Stimulated activated CD4-positive, alpha-beta T cell treated with anti-CD3 and anti-CD28 coated beads, Interleukin-4, amount 100 ng/mL, for 4 hours (primary cell): ENCODE measurements around the gene XKR8.
A peak's percentile ranks its signal among the peaks of the same experiment; 100 is the strongest.

Experiments
- DNase-seq, 2 experiments: peaks; one replicate each; pipeline ENCODE4 v3.0.0-alpha.2; 2020

The XKR8 gene

GRCh38 chr1:27957655-27958054, 2.1 kb upstream of the XKR8 start:
- DNase-seq: no peak

DNA sequence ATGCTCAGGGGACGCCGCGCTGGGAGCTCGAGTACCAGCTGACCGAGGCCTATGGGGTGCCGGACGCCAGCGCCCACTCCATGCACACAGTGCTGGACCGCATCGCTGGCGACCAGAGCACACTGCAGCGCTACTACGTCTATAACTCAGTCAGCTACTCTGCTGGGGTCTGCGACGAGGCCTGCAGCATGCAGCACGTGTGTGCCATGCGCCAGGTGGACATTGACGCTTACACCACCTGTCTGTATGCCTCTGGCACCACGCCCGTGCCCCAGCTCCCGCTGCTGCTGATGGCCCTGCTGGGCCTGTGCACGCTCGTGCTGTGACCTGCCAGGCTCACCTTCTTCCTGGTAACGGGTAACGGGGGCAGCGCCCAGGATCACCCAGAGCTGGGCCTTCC, 1.3 kb upstream of the XKR8 start:
- DNase-seq: no peak

DNA sequence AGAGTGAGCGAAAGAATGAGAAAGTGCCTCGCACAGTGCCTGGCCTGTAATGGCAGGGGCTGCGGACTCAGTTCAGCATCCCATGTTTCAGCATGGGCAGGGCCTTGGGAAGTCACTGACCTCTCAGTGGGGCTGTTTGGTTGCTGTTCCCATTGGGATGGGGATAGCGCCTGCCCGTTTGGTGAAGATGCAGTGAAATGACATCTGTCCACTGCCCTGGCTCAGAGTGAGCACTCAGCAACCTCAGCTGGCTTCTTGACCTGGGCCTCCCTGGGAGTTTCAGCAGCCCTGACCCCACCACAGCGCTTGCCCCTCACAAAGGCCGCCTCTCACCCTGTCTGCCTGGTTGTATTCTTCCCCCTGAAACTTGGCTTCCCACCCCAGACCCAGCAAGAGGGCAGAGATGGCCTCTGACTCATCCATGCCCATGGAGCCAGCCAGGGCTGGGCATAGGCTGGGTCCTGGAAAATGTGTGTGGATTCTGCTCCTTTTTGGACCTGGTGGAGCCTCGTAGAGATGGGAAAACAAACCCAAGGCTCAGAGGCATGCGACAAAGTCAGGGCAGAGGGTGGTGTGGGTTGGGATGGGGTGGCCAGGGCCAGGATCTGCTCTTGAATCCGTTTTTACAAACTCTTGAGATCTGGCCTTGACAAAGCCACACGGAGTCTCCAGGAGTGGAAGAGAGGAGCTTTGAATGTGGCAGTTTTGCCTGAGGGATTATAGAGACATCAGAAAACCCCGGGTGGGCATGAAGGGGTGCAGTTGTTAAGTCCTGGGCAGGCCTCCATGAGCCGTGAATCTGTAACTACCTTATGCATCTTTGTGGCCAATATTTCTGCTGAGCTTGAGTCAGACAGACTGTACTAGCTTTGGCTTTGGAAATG, 1.2 kb downstream of the XKR8 start:
- no peak for DNase-seq

- DNase-seq: no peak
Observed at GRCh38 chr1:27961646-27962221, 2.0 kb downstream of the XKR8 start.

DNA sequence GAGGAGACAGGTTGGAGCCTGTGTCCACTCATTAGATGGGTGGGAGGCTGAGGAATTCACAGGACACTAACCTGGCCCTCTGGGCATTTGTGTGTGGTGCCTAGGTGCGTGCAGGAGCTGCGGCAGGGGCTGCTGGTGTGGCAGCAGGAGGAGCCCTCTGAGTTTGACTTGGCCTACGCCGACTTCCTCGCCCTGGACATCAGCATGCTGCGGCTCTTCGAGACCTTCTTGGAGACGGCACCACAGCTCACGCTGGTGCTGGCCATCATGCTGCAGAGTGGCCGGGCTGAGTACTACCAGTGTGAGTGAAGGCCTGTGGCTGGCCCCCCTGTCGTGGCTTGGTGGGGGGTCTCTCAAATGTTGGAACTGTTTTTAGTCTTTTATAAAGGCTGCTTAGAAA, 3.6 kb downstream of the XKR8 start:
- no peak for DNase-seq

- no peak for DNase-seq
Observed at GRCh38 chr1:27966402-27967105, 6.8 kb downstream of the XKR8 start.

DNA sequence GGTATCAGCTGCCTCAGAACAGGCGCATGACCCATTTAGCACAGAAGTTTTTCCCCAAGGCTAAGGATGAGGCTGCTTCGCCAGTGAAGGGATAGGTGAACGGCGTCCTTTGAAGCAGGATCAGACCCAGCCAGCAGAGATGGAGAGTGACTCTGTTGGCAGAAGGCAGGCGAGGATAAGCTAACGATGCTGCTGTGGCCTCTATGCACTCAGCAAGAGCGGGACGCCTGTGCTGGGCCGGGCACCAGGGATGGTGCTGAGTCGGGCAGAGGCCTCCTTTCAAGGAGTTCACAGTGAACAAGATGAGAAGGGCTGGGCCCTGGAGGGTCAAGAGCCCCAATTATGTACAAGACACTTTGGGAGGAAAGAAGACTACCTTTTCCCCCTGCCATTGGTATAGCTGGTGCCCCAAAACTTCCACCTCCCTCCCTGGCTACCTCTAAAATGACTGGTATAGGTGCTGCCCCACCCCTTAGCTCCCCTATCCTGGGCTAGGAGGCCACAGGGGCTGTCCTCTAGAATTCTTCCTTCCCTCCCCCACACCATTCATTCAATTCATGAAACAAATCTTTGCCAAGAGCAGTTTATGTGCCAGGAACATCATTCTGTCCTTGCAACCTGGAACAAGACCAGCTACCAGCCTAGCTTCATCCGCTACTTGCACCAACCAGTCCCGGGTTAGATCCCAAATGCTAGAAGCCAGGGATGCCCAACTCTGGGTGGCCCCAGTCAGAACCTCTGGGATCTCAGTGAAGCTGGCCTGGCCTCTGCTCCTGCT, 7.5 kb downstream of the XKR8 start:
- DNase-seq: no peak

DNA sequence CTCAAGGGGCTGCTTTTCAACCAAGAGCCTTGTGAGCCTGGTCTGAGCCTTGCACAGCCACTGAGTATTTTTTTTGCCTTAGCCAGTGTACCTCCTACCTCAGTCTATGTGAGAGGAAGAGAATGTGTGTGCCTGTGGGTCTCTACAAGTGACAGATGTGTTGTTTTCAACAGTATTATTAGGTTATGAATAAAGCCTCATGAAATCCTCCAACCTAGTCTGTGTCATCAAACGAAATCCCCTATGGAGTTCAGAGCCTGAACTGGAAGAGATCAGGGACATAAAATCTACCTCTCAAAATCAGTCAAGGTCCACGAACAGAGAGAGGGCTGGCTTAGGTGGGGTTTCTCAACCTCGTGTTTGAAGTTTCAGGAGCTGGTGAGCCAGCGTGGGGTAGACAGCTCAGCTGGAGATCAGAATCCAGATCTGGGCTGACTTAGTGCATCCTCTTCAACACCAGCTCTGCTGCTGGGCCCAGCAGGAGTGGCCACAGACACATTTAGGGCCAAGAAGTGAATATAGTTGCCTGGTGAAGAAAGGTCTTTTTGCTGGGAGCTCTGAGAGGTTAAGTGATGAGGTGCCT, 8.2 kb downstream of the XKR8 start:
- DNase-seq: no peak

DNA sequence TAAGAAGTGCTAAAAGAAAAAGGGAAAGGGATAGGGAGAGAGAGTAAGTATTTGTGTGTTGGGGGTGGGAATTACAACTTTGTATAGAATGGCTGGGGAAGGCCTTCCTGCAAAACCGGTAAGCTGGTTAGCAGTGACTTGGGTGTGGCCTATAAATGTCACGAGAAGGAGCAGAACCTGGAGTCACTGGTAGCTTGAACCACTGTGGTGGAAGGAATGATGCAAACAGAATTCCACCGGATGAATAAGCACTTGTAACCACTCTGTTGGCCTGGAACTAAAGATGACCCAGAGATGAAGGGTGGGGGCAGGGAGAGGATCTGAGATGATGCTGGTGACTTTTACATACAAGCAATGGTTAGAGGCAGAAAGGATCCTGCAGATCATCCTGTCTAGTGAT, 8.9 kb downstream of the XKR8 start:
- no peak for DNase-seq

DNA sequence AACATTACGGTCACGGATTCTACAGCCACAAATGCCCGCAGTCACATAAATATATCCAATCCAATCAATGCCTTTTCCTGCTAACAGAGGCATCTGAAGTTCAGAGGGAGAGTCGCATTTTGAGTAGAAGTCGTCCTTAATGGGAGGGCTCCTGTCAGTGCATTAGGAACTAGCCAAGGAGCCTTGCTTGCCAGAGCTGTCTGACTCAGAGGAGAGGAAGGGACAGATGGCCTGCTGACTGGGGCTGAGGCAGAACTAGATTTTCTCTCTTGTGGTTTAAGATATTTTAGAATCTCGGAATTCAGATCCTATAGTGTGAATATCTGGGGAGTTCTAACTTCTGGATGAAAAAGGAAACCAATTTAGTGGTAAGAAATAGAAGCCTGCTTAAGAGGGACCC, 10.6 kb downstream of the XKR8 start:
- no peak for DNase-seq

GRCh38 chr1:27971674-27972073, 11.9 kb downstream of the XKR8 start:
- DNase-seq: no peak

DNA sequence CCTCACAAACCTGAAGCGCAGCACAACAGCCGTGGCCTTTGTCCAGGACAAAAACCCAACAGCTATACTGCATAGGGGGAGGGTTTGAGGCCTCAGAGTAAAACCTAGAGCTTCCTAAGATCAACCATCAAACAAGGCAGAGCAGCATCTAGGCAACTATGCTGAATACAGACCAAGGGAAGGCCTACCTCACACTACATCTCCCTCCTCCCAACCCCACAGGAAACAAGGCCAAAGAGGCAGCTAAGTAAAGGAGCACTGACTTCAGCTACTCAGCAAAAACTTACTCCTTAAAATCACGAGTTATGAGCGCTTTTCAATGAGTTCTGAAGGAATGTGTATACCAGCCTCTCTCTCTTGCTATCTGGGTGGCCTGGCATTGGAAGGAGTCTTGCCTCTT, 12.4 kb downstream of the XKR8 start:
- no peak for DNase-seq

DNA sequence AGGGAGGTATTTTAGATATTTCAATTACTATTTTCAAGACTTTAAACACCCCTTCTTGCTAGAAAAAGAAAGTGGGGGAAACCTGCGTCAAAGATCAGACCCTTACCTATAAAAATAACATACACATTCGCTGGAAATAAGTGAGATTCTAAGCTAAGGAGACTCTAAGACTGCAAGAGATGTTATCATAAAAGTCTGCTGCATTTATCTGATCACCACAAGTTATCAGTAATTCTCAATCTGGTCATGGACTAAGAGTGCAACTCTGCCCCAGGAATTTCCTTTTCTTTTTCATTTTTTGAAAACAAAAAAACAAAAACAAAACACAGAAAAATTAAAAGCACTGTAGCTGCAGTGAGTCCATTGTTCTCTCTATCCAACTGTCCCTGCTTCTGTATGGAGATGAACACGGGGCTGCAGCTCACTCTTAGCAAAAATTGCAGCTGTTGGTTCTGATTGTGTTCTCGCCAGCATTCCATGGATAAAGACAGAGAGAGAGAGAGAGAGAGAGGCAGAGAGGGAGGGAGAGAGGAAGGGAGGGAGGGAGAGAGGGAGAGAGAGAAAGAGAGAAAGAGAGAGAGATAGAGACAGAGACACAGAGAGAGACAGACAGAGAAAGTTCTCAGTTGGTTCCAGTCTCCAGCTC, 14.1 kb downstream of the XKR8 start:
- DNase-seq: no peak

- DNase-seq: no peak
Observed at GRCh38 chr1:27974417-27974781, 14.6 kb downstream of the XKR8 start.

- no peak for DNase-seq
Observed at GRCh38 chr1:27979151-27979858, 19.5 kb downstream of the XKR8 start.

GRCh38 chr1:27979859-27980201, 20.1 kb downstream of the XKR8 start:
- DNase-seq: no peak

DNA sequence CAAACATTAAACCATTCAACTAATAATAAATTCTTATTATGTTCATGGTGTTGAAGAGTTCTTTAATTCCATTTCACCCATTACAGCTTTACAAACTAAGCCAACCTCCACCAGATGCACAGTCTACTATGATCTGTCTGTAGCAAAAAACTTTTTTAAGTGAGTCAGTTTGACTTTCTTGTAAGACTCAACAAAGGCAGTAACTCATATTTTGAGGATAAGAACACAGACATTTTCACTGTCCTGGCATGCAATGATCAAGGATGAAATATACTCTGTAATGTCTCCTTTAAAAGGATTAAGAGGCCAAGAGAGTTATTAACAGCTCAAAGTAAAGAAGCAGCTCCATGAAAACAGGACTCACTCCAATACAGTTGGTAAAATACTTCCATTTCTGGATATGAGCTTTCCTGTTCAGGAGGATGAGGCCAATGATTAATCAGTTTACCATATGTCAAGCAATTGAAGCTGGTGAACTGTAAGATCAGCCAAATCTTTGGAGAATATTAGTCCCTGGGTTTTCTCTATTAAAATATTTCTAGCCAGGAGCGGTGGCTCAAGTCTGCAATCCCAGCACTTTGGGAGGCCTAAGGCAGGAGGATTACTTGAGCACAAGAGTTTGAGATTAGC, 20.6 kb downstream of the XKR8 start:
- DNase-seq: no peak

- no peak for DNase-seq
Observed at GRCh38 chr1:27981145-27981544, 21.4 kb downstream of the XKR8 start.

DNA sequence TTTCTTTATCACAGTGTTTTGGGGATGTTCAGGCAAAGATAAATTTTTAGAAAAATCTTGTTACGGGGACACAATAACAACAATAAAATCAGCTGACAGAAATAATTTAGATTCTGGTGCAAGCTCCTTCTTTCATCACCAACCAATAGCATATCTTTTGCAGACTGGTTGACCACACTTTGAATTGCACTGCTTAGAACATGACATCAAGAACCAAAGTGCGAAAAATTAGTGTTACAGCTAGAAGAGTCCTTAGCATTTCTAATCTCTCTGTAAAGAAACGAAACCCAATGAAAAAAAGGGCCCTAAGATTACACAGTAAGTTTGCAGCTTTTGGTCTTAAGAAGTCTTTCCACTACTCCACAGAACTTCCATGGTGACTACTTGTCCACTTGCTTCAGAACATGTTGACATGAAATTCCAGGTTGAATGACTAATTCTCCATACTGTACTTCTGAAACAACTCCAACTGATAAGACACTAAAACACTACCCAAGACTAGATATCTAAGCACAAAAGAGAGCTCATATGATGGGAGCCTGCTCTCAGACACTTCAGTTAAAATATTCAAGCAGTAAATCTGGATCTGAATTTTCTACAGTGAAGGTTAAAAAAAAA, 31.3 kb downstream of the XKR8 start:
- DNase-seq: no peak

DNA sequence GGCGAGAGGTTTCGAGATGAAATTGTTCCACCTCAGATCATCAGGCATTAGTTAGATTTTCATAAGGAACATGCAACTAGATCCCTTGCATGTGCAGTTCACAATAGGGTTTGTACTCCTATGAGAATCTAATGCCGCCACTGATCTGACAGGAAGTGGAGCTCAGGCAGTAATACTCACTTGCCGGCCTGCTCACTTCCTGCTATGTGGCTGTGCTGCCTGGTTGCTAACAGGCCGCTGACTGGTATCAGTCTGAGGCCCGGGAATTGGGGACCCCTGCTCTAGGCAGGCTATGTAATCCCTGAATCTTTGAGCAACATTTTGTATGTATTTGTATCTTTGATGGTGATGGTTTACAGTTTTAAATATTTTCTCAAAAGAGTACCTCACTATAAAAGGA, 32.5 kb downstream of the XKR8 start:
- peak; percentile 28 to 42 for DNase-seq

DNA sequence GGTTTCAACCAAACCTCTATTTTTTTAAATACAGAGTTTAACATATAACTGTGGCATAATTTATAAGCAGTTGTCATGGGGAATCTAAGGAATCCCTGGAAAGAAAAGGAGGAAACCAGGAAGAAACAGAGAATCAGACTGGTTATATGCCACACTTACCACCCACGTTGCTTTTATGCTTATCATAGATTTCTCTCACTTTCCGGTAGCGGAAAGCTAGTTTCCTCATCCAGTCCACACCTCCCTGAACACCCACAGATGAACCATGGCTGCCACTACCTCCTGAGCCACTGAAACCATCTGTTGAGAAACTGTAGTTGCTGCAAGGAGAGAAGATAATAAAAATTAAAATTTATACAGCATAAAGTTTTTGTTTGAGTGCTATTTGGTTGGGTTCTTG, 33.5 kb downstream of the XKR8 start:
- DNase-seq: peak in 1 of 2 experiments; percentile 38
